PC-9 (cell line): ENCODE results near the gene PPP2R5E. TPM values are rescaled to one million over a fixed set of nuclear protein-coding genes. Genes with fewer than 3 reads are reported as not detected.

Experiments
- BruUV-seq: library from RNA; stranded (reverse); fragments of 400-500 nt; replicated peaks from 2 replicates; lab custom pipeline; 2021; lab: Mats Ljungman, UMichigan
- CTCF ChIA-PET: fragments of 300-600 bp; sonication (Branson Sonifier 250); formaldehyde crosslinking; loops from one replicate; lab custom pipeline; 2022; ENCODE audit warnings: antibody characterized with exemption; lab: Charles Lee
- POLR2A ChIA-PET: fragments of 300-600 bp; sonication (Branson Sonifier 250); formaldehyde crosslinking; loops from one replicate; lab custom pipeline; 2022; ENCODE audit warnings: antibody characterized with exemption; ENCODE audit not compliant: unreplicated experiment; lab: Charles Lee
- DNase-seq, 2 experiments: peaks; one replicate each; pipeline versions ENCODE4 v3.0.0 to v3.0.0-alpha.2; 2015 to 2022; ENCODE audit warnings: mixed read lengths in 1 of 2
- H2AFZ ChIP-seq: fragments of 200-600 bp; sonication (generic); 2 replicates; pipeline ENCODE4 v1.8.1; 2017; ENCODE audit warnings: antibody characterized with exemption
- H3F3A ChIP-seq: fragments of 200-600 bp; sonication (generic); 2 replicates; pipeline ENCODE4 v1.8.1; 2017; ENCODE audit warnings: antibody characterized with exemption, mild to moderate bottlenecking, low read depth; ENCODE audit not compliant: insufficient read depth
- H3K27ac ChIP-seq: fragments of 200-600 bp; sonication (generic); 2 replicates; pipeline ENCODE4 v1.6.1; 2016; ENCODE audit warnings: mixed run types
- H3K27me3 ChIP-seq: fragments of 200-600 bp; sonication (generic); 2 replicates; pipeline ENCODE4 v1.6.1; 2016; ENCODE audit warnings: low read depth, mixed run types; ENCODE audit not compliant: insufficient read depth
- H3K36me3 ChIP-seq: fragments of 200-600 bp; sonication (generic); 2 replicates; pipeline ENCODE4 v1.6.1; 2016; ENCODE audit warnings: low read depth, mixed run types
- H3K4me1 ChIP-seq: fragments of 200-600 bp; sonication (generic); replicated peaks from 2 replicates; pipeline ENCODE4 v1.6.1; 2016; ENCODE audit warnings: mixed run types; ENCODE audit not compliant: insufficient read depth
- H3K4me2 ChIP-seq: fragments of 200-600 bp; sonication (generic); 2 replicates; pipeline ENCODE4 v1.6.1; 2017; ENCODE audit warnings: mixed run types
- H3K4me3 ChIP-seq: fragments of 200-600 bp; sonication (generic); 2 replicates; pipeline ENCODE4 v1.6.1; 2016; ENCODE audit warnings: mixed run types
- H3K79me2 ChIP-seq: fragments of 200-600 bp; sonication (generic); 2 replicates; pipeline ENCODE4 v1.6.1; 2017; ENCODE audit warnings: low read depth, mixed run types
- H3K9me2 ChIP-seq: fragments of 200-600 bp; sonication (generic); 2 replicates; pipeline ENCODE4 v1.8.1; 2017; ENCODE audit warnings: mild to moderate bottlenecking; ENCODE audit not compliant: insufficient read depth
- H3K9me3 ChIP-seq: fragments of 200-600 bp; sonication (generic); 2 replicates; pipeline ENCODE4 v1.8.1; 2016; ENCODE audit warnings: low read depth; ENCODE audit not compliant: insufficient read depth
- H4K20me1 ChIP-seq: fragments of 200-600 bp; sonication (generic); 2 replicates; pipeline ENCODE4 v1.8.1; 2017; ENCODE audit not compliant: insufficient read depth
- EZH2 ChIP-seq: fragments of 200-600 bp; sonication (generic); IDR thresholded peaks from 2 replicates; pipeline ENCODE4 v1.8.0; 2017; ENCODE audit warnings: antibody characterized with exemption, low read depth
- intact Hi-C: fragments of 100-400 bp; cut with micrococcal nuclease; formaldehyde crosslinking; loops from one replicate; pipeline ENCODE4 v1.10.0; 2022; ENCODE audit not compliant: unreplicated experiment
- total RNA-seq: library from RNA; stranded (reverse); gene quantifications from 2 replicates; pipeline ENCODE4 v1.2.3, GENCODE V29; 2021
- TF ChIP-seq, protein P1 (sequence below): fragments of 200-600 bp; sonication (generic); conservative IDR thresholded peaks from 2 replicates; pipeline ENCODE4 v1.6.1; 2017; ENCODE audit warnings: mixed run types, antibody characterized with exemption, mild to moderate bottlenecking, moderate library complexity

Gene PPP2R5E
- total RNA-seq, 1 experiment from 2014 or later: 66.4 TPM

- H3K36me3 ChIP-seq: no peaks in the 10 kb centered on the region
- TF ChIP-seq EZH2: no peak
- TF ChIP-seq, protein P1, sequence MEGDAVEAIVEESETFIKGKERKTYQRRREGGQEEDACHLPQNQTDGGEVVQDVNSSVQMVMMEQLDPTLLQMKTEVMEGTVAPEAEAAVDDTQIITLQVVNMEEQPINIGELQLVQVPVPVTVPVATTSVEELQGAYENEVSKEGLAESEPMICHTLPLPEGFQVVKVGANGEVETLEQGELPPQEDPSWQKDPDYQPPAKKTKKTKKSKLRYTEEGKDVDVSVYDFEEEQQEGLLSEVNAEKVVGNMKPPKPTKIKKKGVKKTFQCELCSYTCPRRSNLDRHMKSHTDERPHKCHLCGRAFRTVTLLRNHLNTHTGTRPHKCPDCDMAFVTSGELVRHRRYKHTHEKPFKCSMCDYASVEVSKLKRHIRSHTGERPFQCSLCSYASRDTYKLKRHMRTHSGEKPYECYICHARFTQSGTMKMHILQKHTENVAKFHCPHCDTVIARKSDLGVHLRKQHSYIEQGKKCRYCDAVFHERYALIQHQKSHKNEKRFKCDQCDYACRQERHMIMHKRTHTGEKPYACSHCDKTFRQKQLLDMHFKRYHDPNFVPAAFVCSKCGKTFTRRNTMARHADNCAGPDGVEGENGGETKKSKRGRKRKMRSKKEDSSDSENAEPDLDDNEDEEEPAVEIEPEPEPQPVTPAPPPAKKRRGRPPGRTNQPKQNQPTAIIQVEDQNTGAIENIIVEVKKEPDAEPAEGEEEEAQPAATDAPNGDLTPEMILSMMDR: no peak
- H2AFZ ChIP-seq: no peak overlapping the region
- no peak for DNase-seq
- H3K27ac ChIP-seq: peak overlapping the region; percentile 71
- BruUV-seq: no TSS peak
- H3K9me3 ChIP-seq: no peaks in the 10 kb centered on the region
- H3K79me2 ChIP-seq: peaks cover 76% of the 10 kb centered on the region
- H3K27me3 ChIP-seq: no peaks in the 10 kb centered on the region
- H4K20me1 ChIP-seq: no peaks in the 10 kb centered on the region; the same call in 1 of the 2 replicates
- POLR2A ChIA-PET: no interaction called here
- intact Hi-C loops: no loop called here
- no peaks in the 10 kb centered on the region for H3K9me2 ChIP-seq
- H3K4me2 ChIP-seq: no peak overlapping the region
- H3F3A ChIP-seq: peaks cover 42% of the 10 kb centered on the region
- no peak overlapping the region for H3K4me3 ChIP-seq
- peaks cover 55% of the 10 kb centered on the region for H3K4me1 ChIP-seq
- CTCF ChIA-PET: no interaction called here
These were observed 70.0 kb downstream of the PPP2R5E start for GRCh38 chr14:63472986-63473788.

- intact Hi-C loops: loop anchor here (1.0 kb wide), 1 partner anchor 33 kb away; no protein-coding TSS in a partner anchor
- peaks cover 80% of the 10 kb centered on the region for H3K79me2 ChIP-seq
- POLR2A ChIA-PET: no interaction called here
- no peaks in the 10 kb centered on the region for H3K36me3 ChIP-seq
- no peak overlapping the region for H3K4me3 ChIP-seq
- no peaks in the 10 kb centered on the region for H3K9me3 ChIP-seq
- CTCF ChIA-PET: no interaction called here
- peak overlapping the region; percentile 71 for H3K27ac ChIP-seq
- H3K4me1 ChIP-seq: peaks cover 64% of the 10 kb centered on the region
- no peaks in the 10 kb centered on the region for H3K27me3 ChIP-seq
- peak overlapping the region; percentile 49 for H3K4me2 ChIP-seq
- H3F3A ChIP-seq: peaks cover 46% of the 10 kb centered on the region
- no peak overlapping the region for H2AFZ ChIP-seq
- no TSS peak for BruUV-seq
- DNase-seq: peak in 1 of 2 experiments; percentile 95
- no peaks in the 10 kb centered on the region; the same call in 1 of the 2 replicates for H4K20me1 ChIP-seq
- no peaks in the 10 kb centered on the region for H3K9me2 ChIP-seq
- TF ChIP-seq, protein P1: no peak
- TF ChIP-seq EZH2: no peak
These were observed 72.0 kb downstream of the PPP2R5E start for GRCh38 chr14:63470962-63471793.

GRCh38 chr14:63468294-63468693, 74.9 kb downstream of the PPP2R5E start:
- no peaks in the 10 kb centered on the region for H3K27me3 ChIP-seq
- H3K27ac ChIP-seq: peak overlapping the region; percentile 58
- H4K20me1 ChIP-seq: peaks cover 11% of the 10 kb centered on the region; the same call in 1 of the 2 replicates
- CTCF ChIA-PET: no interaction called here
- H3K79me2 ChIP-seq: peaks cover 84% of the 10 kb centered on the region
- H3K9me2 ChIP-seq: no peaks in the 10 kb centered on the region
- no peaks in the 10 kb centered on the region for H3K9me3 ChIP-seq
- no peak overlapping the region for H2AFZ ChIP-seq
- H3K4me3 ChIP-seq: no peak overlapping the region
- H3F3A ChIP-seq: peaks cover 39% of the 10 kb centered on the region
- intact Hi-C loops: no loop called here
- peaks cover 56% of the 10 kb centered on the region for H3K4me1 ChIP-seq
- peak in 1 of 2 experiments; percentile 74 for DNase-seq
- POLR2A ChIA-PET: interaction anchor here (0.6 to 0.7 kb wide), 2 partner anchors 75 to 284 kb away, joined by 3 to 7 read pairs; partner anchors contain the start of gene PPP2R5E
- BruUV-seq: no TSS peak
- H3K36me3 ChIP-seq: no peaks in the 10 kb centered on the region
- H3K4me2 ChIP-seq: peak overlapping the region; percentile 15
- TF ChIP-seq EZH2: no peak
- TF ChIP-seq, protein P1: no peak
